SK-N-SH (cell line): ENCODE measurements around the gene BMI1. TPM values are rescaled to one million over a fixed set of nuclear protein-coding genes. Genes with fewer than 3 reads are reported as not detected.

Source experiments
- CTCF ChIA-PET: fragments of 300-600, 350-600 bp; formaldehyde crosslinking; extraction: SDS; loops from one replicate; lab custom pipeline; 2021; lab: Yijun Ruan, JAX
- POLR2A ChIA-PET: fragments of 350-600 bp; sonication (Branson Sonifier 250); formaldehyde crosslinking; extraction: SDS; loops from one replicate; lab custom pipeline; 2020; ENCODE audit warnings: antibody characterized with exemption, inconsistent platforms; lab: Yijun Ruan, JAX
- DNase-seq: peaks from one replicate; pipeline ENCODE4 v3.0.0; 2012
- H2AFZ ChIP-seq: fragments of 200-600 bp; sonication (generic); 2 replicates; pipeline ENCODE4 v1.8.1; 2016; ENCODE audit warnings: antibody characterized with exemption, mild to moderate bottlenecking, low read depth
- H3F3A ChIP-seq: fragments of 200-600 bp; sonication (generic); replicated peaks from 2 replicates; pipeline ENCODE3; 2016; ENCODE audit warnings: antibody characterized with exemption, mild to moderate bottlenecking; ENCODE audit not compliant: insufficient read depth
- H3K27ac ChIP-seq, 2 experiments: fragments of 200-500 bp in 1 of 2; fragments of 200-600 bp in 1 of 2; sonication (Bioruptor generic) in 1 of 2; sonication (generic), shearing (Covaris generic) in 1 of 2; 2 replicates each; pipeline versions ENCODE4 v1.5.1 to v1.6.1; 2014 to 2016; ENCODE audit warnings: low read depth in 2 of 2, inconsistent platforms in 1 of 2, low read length in 1 of 2, mild to moderate bottlenecking in 1 of 2, mixed read lengths in 1 of 2
- H3K27me3 ChIP-seq: fragments of 200-600 bp; sonication (generic), shearing (Covaris generic); 2 replicates; pipeline ENCODE4 v1.6.1; 2016; ENCODE audit warnings: mixed run types; ENCODE audit not compliant: insufficient read depth
- H3K36me3 ChIP-seq, 2 experiments: fragments of 200-500 bp in 1 of 2; fragments of 200-600 bp in 1 of 2; sonication (Bioruptor generic) in 1 of 2; sonication (generic) in 1 of 2; replicated peaks in 1 of 2; 2 replicates each; pipeline versions ENCODE3 to v1.5.1; 2014 to 2016; ENCODE audit warnings: low read length in 1 of 2, mild to moderate bottlenecking in 1 of 2; ENCODE audit not compliant: insufficient read depth in 2 of 2, control insufficient read depth in 1 of 2
- H3K4me1 ChIP-seq, 2 experiments: fragments of 200-500 bp in 1 of 2; fragments of 200-600 bp in 1 of 2; sonication (Bioruptor generic) in 1 of 2; sonication (generic), shearing (Covaris generic) in 1 of 2; 2 replicates each; pipeline versions ENCODE4 v1.5.1 to v1.6.1; 2014 to 2016; ENCODE audit warnings: low read depth in 1 of 2, low read length in 1 of 2, mixed run types in 1 of 2; ENCODE audit not compliant: insufficient read depth in 2 of 2, control insufficient read depth in 1 of 2
- H3K4me2 ChIP-seq: fragments of 200-600 bp; sonication (generic), shearing (Covaris generic); 2 replicates; pipeline ENCODE4 v1.6.1; 2017; ENCODE audit warnings: mixed run types
- H3K4me3 ChIP-seq, 2 experiments: fragments of 200-500 bp in 1 of 2; fragments of 200-600 bp in 1 of 2; sonication (Bioruptor generic) in 1 of 2; sonication (generic), shearing (Covaris generic) in 1 of 2; 2 replicates each; pipeline versions ENCODE4 v1.5.1 to v1.8.1; 2014 to 2016; ENCODE audit warnings: low read depth in 2 of 2, inconsistent platforms in 1 of 2, low read length in 1 of 2, mild to moderate bottlenecking in 1 of 2, mixed read lengths in 1 of 2, moderate library complexity in 1 of 2
- H3K79me2 ChIP-seq: fragments of 200-600 bp; sonication (generic); 2 replicates; pipeline ENCODE4 v1.8.1; 2017; ENCODE audit warnings: mild to moderate bottlenecking; ENCODE audit not compliant: insufficient read depth
- H3K9ac ChIP-seq: fragments of 200-600 bp; sonication (generic); 2 replicates; pipeline ENCODE4 v1.6.1; 2017; ENCODE audit warnings: mixed run types
- H3K9me2 ChIP-seq: fragments of 200-600 bp; sonication (generic); 2 replicates; pipeline ENCODE4 v1.6.1; 2017; ENCODE audit warnings: mixed run types
- H3K9me3 ChIP-seq: fragments of 200-600 bp; sonication (generic); 2 replicates; pipeline ENCODE4 v1.6.1; 2017; ENCODE audit warnings: mixed run types, mild to moderate bottlenecking, moderate library complexity
- H4K20me1 ChIP-seq: fragments of 200-600 bp; sonication (generic); 2 replicates; pipeline ENCODE4 v1.6.1; 2017; ENCODE audit warnings: mild to moderate bottlenecking, mixed run types; ENCODE audit not compliant: insufficient read depth
- FOSL2 ChIP-seq: IDR thresholded peaks from 2 replicates; pipeline ENCODE4 v1.4.0; 2012; ENCODE audit warnings: low read depth, mild to moderate bottlenecking, moderate library complexity, borderline replicate concordance
- GATA2 ChIP-seq: sonication (generic); formaldehyde crosslinking; IDR thresholded peaks from 2 replicates; pipeline ENCODE4 v1.5.0; 2020; ENCODE audit warnings: mild to moderate bottlenecking, missing genetic modification reagents
- JUND ChIP-seq: IDR thresholded peaks from 2 replicates; pipeline ENCODE4 v1.4.0; 2012
- NFIC ChIP-seq: IDR thresholded peaks from 2 replicates; pipeline ENCODE4 v1.4.0; 2012; ENCODE audit warnings: borderline replicate concordance
- NRF1 ChIP-seq: IDR thresholded peaks from 2 replicates; pipeline ENCODE4 v1.6.1; 2012; ENCODE audit warnings: low read depth, mild to moderate bottlenecking, low read length
- POLR2AphosphoS5 ChIP-seq: IDR thresholded peaks from 2 replicates; pipeline ENCODE4 v1.6.1; 2012; ENCODE audit warnings: low read depth, low read length
- TAF1 ChIP-seq: IDR thresholded peaks from 2 replicates; pipeline ENCODE4 v1.6.1; 2012; ENCODE audit warnings: low read depth, mild to moderate bottlenecking, low read length, moderate library complexity, borderline replicate concordance
- YY1 ChIP-seq: IDR thresholded peaks from 2 replicates; pipeline ENCODE4 v1.4.0; 2012; ENCODE audit warnings: low read depth, mild to moderate bottlenecking
- WGBS: methylation state at CpG from one replicate; pipeline ENCODE4 v1.1.6; 2017; ENCODE audit warnings: low lambda C conversion rate; 5-methylcytosine and 5-hydroxymethylcytosine counted together
- polyA plus RNA-seq, 3 experiments: library from polyadenylated mRNA; depleted of rRNA; stranded (reverse); fragments of >200 nt; gene quantifications; 2 replicates each; pipeline ENCODE4 v1.2.3, GENCODE V29; 2012
- TF ChIP-seq, protein P1 (sequence below): IDR thresholded peaks from 2 replicates; pipeline ENCODE4 v1.4.0; 2012; ENCODE audit warnings: low read depth, borderline replicate concordance
- TF ChIP-seq, protein P2 (sequence below): IDR thresholded peaks from 2 replicates; pipeline ENCODE4; 2012
- TF ChIP-seq, protein P3 (sequence below): IDR thresholded peaks from 2 replicates; pipeline ENCODE4 v1.4.0; 2012; ENCODE audit warnings: low read depth, borderline replicate concordance

BMI1 gene
- polyA plus RNA-seq (2012; rRNA removed): 15.5 and 18.4 TPM in 2 replicates
- polyA plus RNA-seq (2012; cell fraction: cytosol; rRNA removed): 23.0 and 28.1 TPM in 2 replicates
- 17.9 and 31.5 TPM in 2 replicates for polyA plus RNA-seq (2012; cell fraction: nucleus; rRNA removed)

DNA sequence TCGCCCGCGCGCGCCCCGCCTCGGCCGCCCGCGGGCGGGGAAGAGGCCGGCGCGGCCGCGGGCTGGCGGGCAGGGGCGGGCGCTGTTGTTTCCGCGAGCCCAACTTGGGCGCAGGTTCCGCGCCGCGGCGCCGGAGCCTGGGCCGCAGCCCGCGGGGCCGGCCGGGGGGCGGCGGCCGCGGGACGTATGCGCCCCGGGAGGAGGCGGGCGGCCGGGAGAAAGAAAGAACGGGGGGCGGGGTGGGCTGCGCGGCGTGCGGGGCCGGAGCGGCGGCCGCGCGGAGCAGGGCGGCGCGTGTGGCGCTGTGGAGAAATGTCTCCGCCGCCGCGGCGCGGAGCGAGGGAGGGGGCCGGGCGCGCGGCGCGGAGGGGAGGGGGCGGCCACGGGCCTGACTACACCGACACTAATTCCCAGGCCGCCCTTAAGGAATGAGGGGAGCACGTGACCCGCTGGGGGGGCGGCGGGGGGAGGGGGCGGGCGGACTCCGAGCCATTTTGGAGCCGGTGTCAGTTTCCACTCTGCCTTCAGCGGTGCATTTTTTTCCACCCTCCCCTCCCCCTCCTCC is at the start of gene BMI1:
BMI1 (plus strand) TSS at position 509 of the 565 bp plus-strand sequence. CDS start 5,351 bp downstream, outside the sequence.
- Histone ChIP-seq H3K27ac (peak within 1 kb of the TSS; percentile 70 to 90), H3K27me3 (peaks cover 11% of the 10 kb centered on the region), H3K79me2 (peaks cover 48% of the 10 kb centered on the region), H3K9me2 (no peaks in the 10 kb centered on the region), H3F3A (peaks cover 21% of the 10 kb centered on the region), H3K4me2 (peak within 1 kb of the TSS; percentile 81), H3K36me3 (peaks cover 5 to 8% of the 10 kb centered on the region in 2 experiments), H3K4me1 (peaks cover 8 to 12% of the 10 kb centered on the region in 2 experiments; a peak in 3 of 4 replicates), H4K20me1 (peaks cover 23% of the 10 kb centered on the region), H3K4me3 (peak within 1 kb of the TSS; percentile 76 to 84), H2AFZ (peak within 1 kb of the TSS; percentile 82), H3K9me3 (no peaks in the 10 kb centered on the region), H3K9ac (peak within 1 kb of the TSS; percentile 78; the same call in 1 of the 2 replicates)
- CTCF ChIA-PET: interaction anchor here (1.3 to 1.8 kb wide), 3 partner anchors 11 to 310 kb away, joined by 3 to 7 read pairs (median 5); no protein-coding TSS in a partner anchor
- 0% methylated on average over 25 of the region's 85 CpGs for WGBS
- POLR2A ChIA-PET: no interaction called here
- DNase-seq: peak; percentile 95
- TF ChIP-seq, protein P1, sequence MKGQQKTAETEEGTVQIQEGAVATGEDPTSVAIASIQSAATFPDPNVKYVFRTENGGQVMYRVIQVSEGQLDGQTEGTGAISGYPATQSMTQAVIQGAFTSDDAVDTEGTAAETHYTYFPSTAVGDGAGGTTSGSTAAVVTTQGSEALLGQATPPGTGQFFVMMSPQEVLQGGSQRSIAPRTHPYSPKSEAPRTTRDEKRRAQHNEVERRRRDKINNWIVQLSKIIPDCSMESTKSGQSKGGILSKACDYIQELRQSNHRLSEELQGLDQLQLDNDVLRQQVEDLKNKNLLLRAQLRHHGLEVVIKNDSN: peak; percentile 80
- TF ChIP-seq FOSL2: no peak
- peak; percentile 2; the same call in 1 of the 2 replicates for TF ChIP-seq TAF1

DNA sequence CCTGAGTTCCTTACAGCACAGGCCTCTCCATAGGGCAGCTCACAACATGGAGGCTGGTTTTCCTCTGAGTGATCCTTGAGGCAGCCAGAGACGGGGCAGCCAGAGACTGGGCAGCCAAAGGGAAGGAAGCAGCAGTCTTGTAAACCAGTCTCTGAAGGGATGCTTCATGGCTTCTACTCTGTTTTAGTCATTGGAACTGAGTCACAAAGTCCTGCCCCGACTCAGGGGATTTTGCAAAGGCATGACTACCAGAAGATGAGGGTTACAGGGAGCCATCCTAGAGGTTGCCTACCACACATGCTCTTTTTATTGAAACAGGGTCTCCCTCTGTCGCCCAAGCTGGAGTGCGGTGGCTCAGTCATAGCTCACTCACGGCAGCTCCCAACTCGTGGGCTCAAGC is 49.1 kb upstream of the BMI1 start:
- H3F3A ChIP-seq: no peaks in the 10 kb centered on the region
- WGBS: 75% methylated on average over 6 of the region's 6 CpGs
- H3K36me3 ChIP-seq: no peaks in the 10 kb centered on the region
- no peak overlapping the region for H2AFZ ChIP-seq
- H3K9ac ChIP-seq: no peak overlapping the region
- H3K79me2 ChIP-seq: no peaks in the 10 kb centered on the region
- H3K27me3 ChIP-seq: no peaks in the 10 kb centered on the region
- H3K27ac ChIP-seq: no peak overlapping the region
- H3K4me3 ChIP-seq: no peak overlapping the region
- no peak overlapping the region for H3K4me2 ChIP-seq
- no peaks in the 10 kb centered on the region for H3K9me2 ChIP-seq
- POLR2A ChIA-PET: no interaction called here
- no peaks in the 10 kb centered on the region for H3K9me3 ChIP-seq
- TF ChIP-seq YY1 (no peak), JUND (no peak), NFIC (no peak), POLR2AphosphoS5 (no peak), GATA2 (CRISPR knock-in tag) (no peak), NRF1 (no peak)
- TF ChIP-seq, protein P2, sequence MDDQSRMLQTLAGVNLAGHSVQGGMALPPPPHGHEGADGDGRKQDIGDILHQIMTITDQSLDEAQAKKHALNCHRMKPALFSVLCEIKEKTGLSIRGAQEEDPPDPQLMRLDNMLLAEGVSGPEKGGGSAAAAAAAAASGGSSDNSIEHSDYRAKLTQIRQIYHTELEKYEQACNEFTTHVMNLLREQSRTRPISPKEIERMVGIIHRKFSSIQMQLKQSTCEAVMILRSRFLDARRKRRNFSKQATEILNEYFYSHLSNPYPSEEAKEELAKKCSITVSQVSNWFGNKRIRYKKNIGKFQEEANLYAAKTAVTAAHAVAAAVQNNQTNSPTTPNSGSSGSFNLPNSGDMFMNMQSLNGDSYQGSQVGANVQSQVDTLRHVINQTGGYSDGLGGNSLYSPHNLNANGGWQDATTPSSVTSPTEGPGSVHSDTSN: no peak
- TF ChIP-seq, protein P3, sequence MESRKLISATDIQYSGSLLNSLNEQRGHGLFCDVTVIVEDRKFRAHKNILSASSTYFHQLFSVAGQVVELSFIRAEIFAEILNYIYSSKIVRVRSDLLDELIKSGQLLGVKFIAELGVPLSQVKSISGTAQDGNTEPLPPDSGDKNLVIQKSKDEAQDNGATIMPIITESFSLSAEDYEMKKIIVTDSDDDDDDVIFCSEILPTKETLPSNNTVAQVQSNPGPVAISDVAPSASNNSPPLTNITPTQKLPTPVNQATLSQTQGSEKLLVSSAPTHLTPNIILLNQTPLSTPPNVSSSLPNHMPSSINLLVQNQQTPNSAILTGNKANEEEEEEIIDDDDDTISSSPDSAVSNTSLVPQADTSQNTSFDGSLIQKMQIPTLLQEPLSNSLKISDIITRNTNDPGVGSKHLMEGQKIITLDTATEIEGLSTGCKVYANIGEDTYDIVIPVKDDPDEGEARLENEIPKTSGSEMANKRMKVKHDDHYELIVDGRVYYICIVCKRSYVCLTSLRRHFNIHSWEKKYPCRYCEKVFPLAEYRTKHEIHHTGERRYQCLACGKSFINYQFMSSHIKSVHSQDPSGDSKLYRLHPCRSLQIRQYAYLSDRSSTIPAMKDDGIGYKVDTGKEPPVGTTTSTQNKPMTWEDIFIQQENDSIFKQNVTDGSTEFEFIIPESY: no peak
- CTCF ChIA-PET: interaction anchor here (1.1 to 1.5 kb wide), 2 partner anchors 12 to 28 kb away, joined by 3 read pairs; no protein-coding TSS in a partner anchor
- no peak for DNase-seq
- H3K4me1 ChIP-seq: no peaks in the 10 kb centered on the region
- no peaks in the 10 kb centered on the region for H4K20me1 ChIP-seq
